Stimulated activated CD4-positive, alpha-beta T cell treated with anti-CD3 and anti-CD28 coated beads, Interleukin-12 subunit alpha, Interleukin-12 subunit beta, amount 100 ng/mL, for 48 hours (primary cell): ENCODE data around the gene TMEM129.

ENCODE experiments used
- DNase-seq, 3 donors: peaks; one replicate each; pipeline ENCODE4 v3.0.0-alpha.2; 2020; ENCODE audit warnings: low read depth in 2 of 3, low spot score in 1 of 3

The TMEM129 gene

GRCh38 chr4:1721003-1721665, at the start of gene TMEM129, which contains the start of gene TACC3:
TMEM129 (minus strand) TSS chr4:1721323; CDS start chr4:1720837, 486 bp downstream.
TACC3 (plus strand) TSS chr4:1721521; CDS start chr4:1723422, 1,901 bp downstream.
- DNase-seq, result peak; percentile 84 to 91 (median 90)

- no peak for DNase-seq
Measured at GRCh38 chr4:1770791-1771231, 49.7 kb upstream of the TMEM129 start.

GRCh38 chr4:1770245-1770644, 49.1 kb upstream of the TMEM129 start:
- no peak for DNase-seq

GRCh38 chr4:1769692-1770091, 48.6 kb upstream of the TMEM129 start:
- DNase-seq, result no peak

GRCh38 chr4:1768367-1769034, 47.4 kb upstream of the TMEM129 start:
- no peak for DNase-seq

GRCh38 chr4:1767770-1768366, 46.7 kb upstream of the TMEM129 start:
- DNase-seq, result peak in 1 of 3 donors; percentile 28

GRCh38 chr4:1767061-1767769, 46.1 kb upstream of the TMEM129 start:
- DNase-seq, result no peak

GRCh38 chr4:1766106-1767060, 45.3 kb upstream of the TMEM129 start:
- DNase-seq, result no peak

GRCh38 chr4:1765409-1766072, 44.4 kb upstream of the TMEM129 start:
- DNase-seq, result no peak

- no peak for DNase-seq
Measured at GRCh38 chr4:1764670-1765069, 43.5 kb upstream of the TMEM129 start.

- no peak for DNase-seq
Measured at GRCh38 chr4:1763550-1764080, 42.5 kb upstream of the TMEM129 start.

- no peak for DNase-seq
Measured at GRCh38 chr4:1763070-1763549, 42.0 kb upstream of the TMEM129 start.

GRCh38 chr4:1762264-1763010, 41.3 kb upstream of the TMEM129 start:
- no peak for DNase-seq

- no peak for DNase-seq
Measured at GRCh38 chr4:1761130-1761689, 40.1 kb upstream of the TMEM129 start.

GRCh38 chr4:1760521-1761071, 39.5 kb upstream of the TMEM129 start:
- DNase-seq, result no peak

GRCh38 chr4:1759818-1760223, 38.7 kb upstream of the TMEM129 start:
- no peak for DNase-seq

GRCh38 chr4:1759170-1759817, 38.2 kb upstream of the TMEM129 start:
- DNase-seq, result no peak
